Caco-2 (cell line): ENCODE data around the gene FGF16. TPM values are rescaled to one million over a fixed set of nuclear protein-coding genes. Genes with fewer than 3 reads are reported as not detected.

Experiments used
- BruUV-seq: library from RNA; stranded (reverse); fragments of 400-500 nt; replicated peaks from 2 replicates; lab custom pipeline; 2021; lab: Mats Ljungman, UMichigan
- CTCF ChIA-PET: fragments of 300-600 bp; sonication (Branson Sonifier 250); formaldehyde crosslinking; loops from one replicate; lab custom pipeline; 2022; ENCODE audit warnings: antibody characterized with exemption; lab: Charles Lee
- POLR2A ChIA-PET: fragments of 300-600 bp; sonication (Branson Sonifier 250); formaldehyde crosslinking; loops from one replicate; lab custom pipeline; 2022; ENCODE audit warnings: antibody characterized with exemption; lab: Charles Lee
- DNase-seq, 2 experiments: peaks; one replicate each; pipeline versions ENCODE4 v3.0.0 to v3.0.0-alpha.2; 2020 to 2022
- H3K27me3 ChIP-seq: replicated peaks from 2 replicates; pipeline ENCODE4 v1.6.0; 2011; ENCODE audit warnings: low read length; ENCODE audit not compliant: control insufficient read depth, insufficient read depth
- H3K36me3 ChIP-seq: 2 replicates; pipeline ENCODE4 v1.5.1; 2011; ENCODE audit warnings: low read length; ENCODE audit not compliant: control insufficient read depth, insufficient read depth
- H3K4me1 ChIP-seq: fragments of 250-450 bp; sonication (Bioruptor Pico); 2 replicates; pipeline ENCODE4 v1.5.1; 2020; ENCODE audit warnings: mild to moderate bottlenecking
- H3K4me3 ChIP-seq: 2 replicates; pipeline ENCODE4 v1.5.1; 2011; ENCODE audit warnings: low read depth, mild to moderate bottlenecking, control low read depth, low read length
- H3K9me3 ChIP-seq: fragments of 250-450 bp; sonication (Bioruptor Pico); 2 replicates; pipeline ENCODE4 v1.5.1; 2020; ENCODE audit warnings: mild to moderate bottlenecking, moderate library complexity
- H3K27ac Mint-ChIP-seq: one replicate; pipeline ENCODE4 v1.8.0; 2022; ENCODE audit warnings: mixed read lengths; ENCODE audit not compliant: unreplicated experiment
- H3K27me3 Mint-ChIP-seq: one replicate; pipeline ENCODE4 v1.8.0; 2022; ENCODE audit warnings: mixed read lengths; ENCODE audit not compliant: insufficient read depth, unreplicated experiment
- H3K36me3 Mint-ChIP-seq: one replicate; pipeline ENCODE4 v1.8.0; 2022; ENCODE audit warnings: mild to moderate bottlenecking, mixed read lengths; ENCODE audit not compliant: insufficient read depth, unreplicated experiment
- H3K4me1 Mint-ChIP-seq: one replicate; pipeline ENCODE4 v1.8.0; 2022; ENCODE audit warnings: low read depth, mixed read lengths; ENCODE audit not compliant: unreplicated experiment
- H3K4me3 Mint-ChIP-seq: one replicate; pipeline ENCODE4 v1.8.0; 2022; ENCODE audit warnings: mild to moderate bottlenecking, moderate library complexity, mixed read lengths; ENCODE audit not compliant: unreplicated experiment
- H3K9me3 Mint-ChIP-seq: one replicate; pipeline ENCODE4 v1.8.0; 2022; ENCODE audit warnings: mixed read lengths; ENCODE audit not compliant: unreplicated experiment
- intact Hi-C: fragments of 100-400 bp; cut with micrococcal nuclease; formaldehyde crosslinking; loops from one replicate; pipeline ENCODE4 v1.10.0; 2022; ENCODE audit not compliant: unreplicated experiment
- total RNA-seq: library from RNA; stranded (reverse); gene quantifications from 2 replicates; pipeline ENCODE4 v1.2.3, GENCODE V29; 2022
- TF ChIP-seq, protein P1 (sequence below), 2 experiments: fragments of 200-600 bp in 1 of 2; IDR thresholded peaks; 1 replicate in 1 of 2; 2 replicates in 1 of 2; pipeline versions ENCODE4 v1.5.1 to v1.8.0; 2011 to 2022; ENCODE audit warnings: antibody characterized with exemption in 1 of 2, control low read depth in 1 of 2, inconsistent platforms in 1 of 2, low read depth in 1 of 2, low read length in 1 of 2, mild to moderate bottlenecking in 1 of 2, moderate library complexity in 1 of 2; ENCODE audit not compliant: insufficient read depth in 1 of 2, severe bottlenecking in 1 of 2, unreplicated experiment in 1 of 2

FGF16 gene
- total RNA-seq, 1 experiment from 2014 or later, result not detected

DNA sequence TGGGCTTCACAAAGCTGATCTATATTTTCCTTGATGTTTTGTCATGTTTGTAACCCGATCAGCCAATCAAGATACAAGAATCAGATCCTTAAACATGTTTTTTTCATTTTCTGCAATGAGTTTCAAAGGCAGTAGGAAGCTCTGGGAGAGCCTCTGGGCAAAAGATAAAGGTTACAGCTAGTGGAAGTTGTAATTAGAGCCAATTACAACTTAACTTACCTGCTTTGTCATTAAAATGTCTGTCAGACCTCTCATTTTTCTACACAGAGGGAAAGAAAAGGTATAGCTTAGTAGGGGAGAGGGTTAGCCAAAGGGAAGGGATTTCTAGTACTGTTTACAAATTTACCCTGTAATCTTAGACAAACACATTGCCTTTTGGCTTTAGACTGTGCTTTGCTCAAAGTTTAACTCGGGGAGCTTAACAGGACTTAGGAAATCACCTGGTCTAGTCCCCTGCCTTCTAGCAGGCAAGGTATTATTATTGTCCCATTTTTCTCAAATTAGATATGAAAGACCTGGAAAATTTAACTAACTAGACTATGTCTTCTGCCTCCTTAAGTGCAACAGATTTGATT lies 55.8 kb downstream of the FGF16 start:
- no peak overlapping the region for H3K4me3 Mint-ChIP-seq
- H3K4me3 ChIP-seq, result no peak overlapping the region
- TF ChIP-seq, protein P1, sequence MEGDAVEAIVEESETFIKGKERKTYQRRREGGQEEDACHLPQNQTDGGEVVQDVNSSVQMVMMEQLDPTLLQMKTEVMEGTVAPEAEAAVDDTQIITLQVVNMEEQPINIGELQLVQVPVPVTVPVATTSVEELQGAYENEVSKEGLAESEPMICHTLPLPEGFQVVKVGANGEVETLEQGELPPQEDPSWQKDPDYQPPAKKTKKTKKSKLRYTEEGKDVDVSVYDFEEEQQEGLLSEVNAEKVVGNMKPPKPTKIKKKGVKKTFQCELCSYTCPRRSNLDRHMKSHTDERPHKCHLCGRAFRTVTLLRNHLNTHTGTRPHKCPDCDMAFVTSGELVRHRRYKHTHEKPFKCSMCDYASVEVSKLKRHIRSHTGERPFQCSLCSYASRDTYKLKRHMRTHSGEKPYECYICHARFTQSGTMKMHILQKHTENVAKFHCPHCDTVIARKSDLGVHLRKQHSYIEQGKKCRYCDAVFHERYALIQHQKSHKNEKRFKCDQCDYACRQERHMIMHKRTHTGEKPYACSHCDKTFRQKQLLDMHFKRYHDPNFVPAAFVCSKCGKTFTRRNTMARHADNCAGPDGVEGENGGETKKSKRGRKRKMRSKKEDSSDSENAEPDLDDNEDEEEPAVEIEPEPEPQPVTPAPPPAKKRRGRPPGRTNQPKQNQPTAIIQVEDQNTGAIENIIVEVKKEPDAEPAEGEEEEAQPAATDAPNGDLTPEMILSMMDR (IDR thresholded peaks at IDR 0.05; ENCODE audit: insufficient read depth in 1 of 2, low read depth in 1 of 2, low read length in 1 of 2, severe bottlenecking in 1 of 2, unreplicated experiment in 1 of 2), result no peak
- CTCF ChIA-PET, result no interaction called here
- no peaks in the 10 kb centered on the region for H3K36me3 Mint-ChIP-seq
- DNase-seq, result no peak
- H3K27me3 ChIP-seq, result no peaks in the 10 kb centered on the region
- no peak overlapping the region for H3K27ac Mint-ChIP-seq
- POLR2A ChIA-PET, result no interaction called here
- no TSS peak for BruUV-seq
- H3K36me3 ChIP-seq, result no peaks in the 10 kb centered on the region
- H3K9me3 ChIP-seq, result no peaks in the 10 kb centered on the region
- intact Hi-C loops, result no loop called here
- H3K4me1 ChIP-seq, result no peaks in the 10 kb centered on the region
- no peaks in the 10 kb centered on the region for H3K27me3 Mint-ChIP-seq
- H3K9me3 Mint-ChIP-seq, result no peaks in the 10 kb centered on the region
- H3K4me1 Mint-ChIP-seq, result peaks cover 7% of the 10 kb centered on the region

DNA sequence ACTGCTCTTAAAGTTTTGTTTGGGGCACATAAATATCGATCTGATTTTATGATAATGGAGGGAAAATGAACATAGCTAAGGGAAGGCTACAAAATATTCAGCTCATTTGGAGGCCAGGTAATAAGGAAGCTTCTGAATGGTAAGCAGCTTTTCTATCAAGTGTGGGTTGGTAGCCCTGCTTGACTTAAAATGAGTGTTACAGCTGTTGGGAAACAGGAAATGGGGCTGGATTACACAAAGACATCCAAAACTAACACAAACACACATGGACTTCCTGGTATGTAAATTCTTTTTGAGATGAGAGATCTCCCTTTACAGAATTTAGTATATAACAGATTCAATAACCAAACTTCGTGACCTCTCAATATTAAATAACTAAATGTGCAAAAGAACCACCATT lies 58.0 kb downstream of the FGF16 start:
- H3K36me3 Mint-ChIP-seq, result peaks cover 2% of the 10 kb centered on the region
- H3K4me1 Mint-ChIP-seq, result peaks cover 7% of the 10 kb centered on the region
- TF ChIP-seq, protein P1 (IDR thresholded peaks at IDR 0.05; ENCODE audit: insufficient read depth in 1 of 2, low read depth in 1 of 2, low read length in 1 of 2, severe bottlenecking in 1 of 2, unreplicated experiment in 1 of 2), result no peak
- CTCF ChIA-PET, result no interaction called here
- POLR2A ChIA-PET, result no interaction called here
- intact Hi-C loops, result no loop called here
- Histone ChIP-seq H3K36me3 (no peaks in the 10 kb centered on the region), H3K4me3 (no peak overlapping the region), H3K9me3 (no peaks in the 10 kb centered on the region), H3K27me3 (no peaks in the 10 kb centered on the region), H3K4me1 (no peaks in the 10 kb centered on the region)
- BruUV-seq, result no TSS peak
- H3K27ac Mint-ChIP-seq, result no peak overlapping the region
- no peaks in the 10 kb centered on the region for H3K27me3 Mint-ChIP-seq
- no peak for DNase-seq
- H3K9me3 Mint-ChIP-seq, result no peaks in the 10 kb centered on the region
- no peak overlapping the region for H3K4me3 Mint-ChIP-seq
